WTC11 (cell line): ENCODE results near the gene SYNM. TPM values are rescaled to one million over a fixed set of nuclear protein-coding genes. Genes with fewer than 3 reads are reported as not detected.
A peak's percentile ranks its signal among the peaks of the same experiment; 100 is the strongest.

Experiments
- ATAC-seq: fragments of 200-7000 bp; cut with Tn5 transposase; 2 replicates; pipeline ENCODE4 v1.10.0; 2021; ENCODE audit warnings: mild to moderate bottlenecking, moderate library complexity
- CTCF ChIA-PET: fragments of 300-600 bp; sonication (Branson Sonifier 250); formaldehyde crosslinking; loops from one replicate; lab custom pipeline; 2021; ENCODE audit warnings: antibody characterized with exemption; lab: Charles Lee
- POLR2A ChIA-PET: fragments of 350-600 bp; sonication (Branson Sonifier 250); formaldehyde crosslinking; loops from one replicate; lab custom pipeline; 2021; ENCODE audit warnings: antibody characterized with exemption; lab: Charles Lee
- DNase-seq: peaks from one replicate; pipeline ENCODE4 v3.0.0; 2021; ENCODE audit warnings: low spot score
- H3K27ac Mint-ChIP-seq: 2 replicates; pipeline ENCODE4 v1.8.0; 2021; ENCODE audit warnings: mixed read lengths
- H3K27me3 Mint-ChIP-seq: 2 replicates; pipeline ENCODE4 v1.8.0; 2021; ENCODE audit warnings: low read depth, mild to moderate bottlenecking, moderate library complexity, mixed read lengths
- H3K36me3 Mint-ChIP-seq: 2 replicates; pipeline ENCODE4 v1.8.0; 2021; ENCODE audit warnings: mixed read lengths
- H3K4me1 Mint-ChIP-seq: 2 replicates; pipeline ENCODE4 v1.8.0; 2022; ENCODE audit warnings: mixed read lengths
- H3K4me3 Mint-ChIP-seq: 2 replicates; pipeline ENCODE4 v1.8.0; 2021; ENCODE audit warnings: mild to moderate bottlenecking, moderate library complexity, mixed read lengths
- H3K9me3 Mint-ChIP-seq: 2 replicates; pipeline ENCODE4 v1.8.0; 2021; ENCODE audit warnings: mixed read lengths
- ATF3 ChIP-seq: sonication (generic); formaldehyde crosslinking; conservative IDR thresholded peaks from 2 replicates; pipeline ENCODE4 v1.8.1; 2022; ENCODE audit warnings: mild to moderate bottlenecking, missing genetic modification reagents
- CDX4 ChIP-seq: fragments of 250-450 bp; sonication (Bioruptor Pico); IDR thresholded peaks from 2 replicates; pipeline ENCODE4 v1.9.0; 2021; ENCODE audit warnings: moderate library complexity, mild to moderate bottlenecking, inconsistent platforms, borderline replicate concordance
- CREM ChIP-seq: sonication (generic); formaldehyde crosslinking; IDR thresholded peaks from 2 replicates; pipeline ENCODE4 v1.8.1; 2022; ENCODE audit warnings: mild to moderate bottlenecking, missing genetic modification reagents, moderate library complexity
- EMX1 ChIP-seq: fragments of 250-450 bp; sonication (Bioruptor Pico); IDR thresholded peaks from 2 replicates; pipeline ENCODE4 v1.8.0; 2021; ENCODE audit warnings: mild to moderate bottlenecking
- GABPB1 ChIP-seq: sonication (generic); formaldehyde crosslinking; IDR thresholded peaks from 2 replicates; pipeline ENCODE4 v1.8.1; 2023; ENCODE audit warnings: mild to moderate bottlenecking, missing genetic modification reagents
- HMGXB4 ChIP-seq: sonication (generic); formaldehyde crosslinking; IDR thresholded peaks from 2 replicates; pipeline ENCODE4 v1.8.1; 2023; ENCODE audit warnings: mild to moderate bottlenecking, moderate library complexity, missing genetic modification reagents
- IRF2 ChIP-seq: sonication (generic); formaldehyde crosslinking; IDR thresholded peaks from 2 replicates; pipeline ENCODE4 v1.8.0; 2022; ENCODE audit warnings: low read depth, missing genetic modification reagents, borderline replicate concordance
- NFATC4 ChIP-seq: fragments of 250-450 bp; sonication (Bioruptor Pico); IDR thresholded peaks from 2 replicates; pipeline ENCODE4 v1.9.0; 2021; ENCODE audit warnings: mild to moderate bottlenecking
- NFYB ChIP-seq: sonication (generic); formaldehyde crosslinking; conservative IDR thresholded peaks from 2 replicates; pipeline ENCODE4 v1.8.0; 2022; ENCODE audit warnings: low read depth, missing genetic modification reagents
- NR3C1 ChIP-seq: sonication (generic); formaldehyde crosslinking; conservative IDR thresholded peaks from 2 replicates; pipeline ENCODE4 v1.8.1; 2023; ENCODE audit warnings: low read depth, mild to moderate bottlenecking, missing genetic modification reagents
- OVOL2 ChIP-seq: fragments of 250-450 bp; sonication (Bioruptor Pico); IDR thresholded peaks from 2 replicates; pipeline ENCODE4 v1.9.0; 2021; ENCODE audit warnings: mild to moderate bottlenecking, borderline replicate concordance
- PRDM15 ChIP-seq: sonication (generic); formaldehyde crosslinking; IDR thresholded peaks from 2 replicates; pipeline ENCODE4 v1.8.0; 2022; ENCODE audit warnings: missing genetic modification reagents
- SOX15 ChIP-seq: fragments of 250-450 bp; sonication (Bioruptor Pico); IDR thresholded peaks from 2 replicates; pipeline ENCODE4 v1.9.0; 2021; ENCODE audit warnings: mild to moderate bottlenecking
- SP1 ChIP-seq: sonication (generic); formaldehyde crosslinking; conservative IDR thresholded peaks from 2 replicates; pipeline ENCODE4 v1.8.1; 2022; ENCODE audit warnings: missing genetic modification reagents
- TCF7 ChIP-seq: sonication (generic); formaldehyde crosslinking; IDR thresholded peaks from 2 replicates; pipeline ENCODE4 v1.8.0; 2022; ENCODE audit warnings: mild to moderate bottlenecking, low read depth, missing genetic modification reagents, moderate library complexity
- TP53 ChIP-seq: sonication (generic); formaldehyde crosslinking; IDR thresholded peaks from 2 replicates; pipeline ENCODE4 v1.8.1; 2023; ENCODE audit warnings: mild to moderate bottlenecking, missing genetic modification reagents
- ZNF317 ChIP-seq: sonication (generic); formaldehyde crosslinking; IDR thresholded peaks from 2 replicates; pipeline ENCODE4 v1.8.1; 2023; ENCODE audit warnings: low read depth, mild to moderate bottlenecking, moderate library complexity, missing genetic modification reagents, borderline replicate concordance
- total RNA-seq: library from RNA; stranded (reverse); gene quantifications from 3 replicates; pipeline ENCODE4 v1.2.3, GENCODE V29; 2021
- TF ChIP-seq, protein P1 (sequence below): fragments of 250-450 bp; sonication (Bioruptor Pico); conservative IDR thresholded peaks from 2 replicates; pipeline ENCODE4 v1.9.0; 2021; ENCODE audit warnings: mild to moderate bottlenecking
- TF ChIP-seq, protein P2 (sequence below): sonication (generic); formaldehyde crosslinking; IDR thresholded peaks from 2 replicates; pipeline ENCODE4 v1.8.0; 2022; ENCODE audit warnings: mild to moderate bottlenecking, missing genetic modification reagents

SYNM gene
- total RNA-seq, 1 experiment from 2014 or later = 2.2 TPM

DNA sequence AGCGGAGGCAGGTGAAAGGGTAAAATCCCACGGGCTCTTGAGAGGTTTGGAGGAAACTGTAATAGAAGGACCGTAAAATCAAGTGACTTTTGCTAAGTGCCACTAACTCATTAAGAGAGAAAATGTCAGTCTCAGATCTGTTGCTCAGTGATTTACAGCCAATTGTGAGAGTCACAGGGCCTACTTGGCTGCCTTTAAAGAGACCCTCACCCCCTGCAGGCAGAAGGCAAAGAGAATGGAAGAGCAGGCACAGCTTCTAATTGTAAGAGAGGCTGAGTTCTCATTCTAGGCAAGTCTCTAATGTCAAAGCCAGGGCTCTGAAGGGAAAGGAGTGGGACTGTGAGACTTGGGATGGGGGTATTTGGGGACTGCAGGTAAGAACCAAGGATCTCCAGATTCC is 9.3 kb upstream of the SYNM start:
- peaks cover 11% of the 10 kb centered on the region for H3K4me1 Mint-ChIP-seq
- H3K4me3 Mint-ChIP-seq = no peak overlapping the region
- CTCF ChIA-PET = interaction anchor here (1.3 kb wide), 1 partner anchor 10 kb away, joined by 6 read pairs; the partner anchor contains the start of gene SYNM
- TF ChIP-seq SP1 (CRISPR knock-in tag) = no peak
- no peak for TF ChIP-seq NFYB (CRISPR knock-in tag)
- TF ChIP-seq, protein P1, sequence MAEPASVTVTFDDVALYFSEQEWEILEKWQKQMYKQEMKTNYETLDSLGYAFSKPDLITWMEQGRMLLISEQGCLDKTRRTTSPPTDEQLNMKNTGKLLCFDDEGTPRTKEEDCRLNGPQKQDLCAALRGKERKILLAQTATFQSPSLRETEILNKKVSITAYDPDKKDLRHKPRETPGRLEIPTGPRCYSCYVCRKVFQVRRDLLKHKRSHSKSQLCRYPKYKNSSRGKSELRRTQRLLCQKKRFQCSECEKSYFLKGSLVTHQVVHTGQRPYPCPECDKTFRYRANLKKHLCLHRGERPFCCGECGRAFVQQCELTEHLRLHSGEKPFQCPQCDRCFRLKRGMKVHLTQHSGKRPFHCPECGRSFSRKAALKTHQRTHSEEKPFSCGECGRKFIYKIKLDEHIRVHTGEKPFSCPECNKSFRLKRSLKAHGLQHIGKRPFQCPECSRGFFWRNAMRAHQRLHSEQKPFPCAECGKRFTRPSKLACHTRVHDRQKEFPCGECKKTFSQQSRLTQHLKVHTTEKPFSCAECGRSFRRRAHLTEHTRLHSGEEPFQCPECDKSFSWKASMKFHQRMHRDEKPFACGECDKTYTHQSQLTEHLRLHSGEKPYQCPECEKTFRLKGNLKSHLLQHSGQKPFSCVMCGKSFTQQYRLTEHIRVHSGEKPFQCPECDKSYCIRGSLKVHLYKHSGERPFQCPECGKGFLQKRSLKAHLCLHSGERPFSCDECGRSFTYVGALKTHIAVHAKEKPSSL (CRISPR knock-in tag) = no peak
- TF ChIP-seq SOX15 (CRISPR knock-in tag) = no peak
- TF ChIP-seq, protein P2, sequence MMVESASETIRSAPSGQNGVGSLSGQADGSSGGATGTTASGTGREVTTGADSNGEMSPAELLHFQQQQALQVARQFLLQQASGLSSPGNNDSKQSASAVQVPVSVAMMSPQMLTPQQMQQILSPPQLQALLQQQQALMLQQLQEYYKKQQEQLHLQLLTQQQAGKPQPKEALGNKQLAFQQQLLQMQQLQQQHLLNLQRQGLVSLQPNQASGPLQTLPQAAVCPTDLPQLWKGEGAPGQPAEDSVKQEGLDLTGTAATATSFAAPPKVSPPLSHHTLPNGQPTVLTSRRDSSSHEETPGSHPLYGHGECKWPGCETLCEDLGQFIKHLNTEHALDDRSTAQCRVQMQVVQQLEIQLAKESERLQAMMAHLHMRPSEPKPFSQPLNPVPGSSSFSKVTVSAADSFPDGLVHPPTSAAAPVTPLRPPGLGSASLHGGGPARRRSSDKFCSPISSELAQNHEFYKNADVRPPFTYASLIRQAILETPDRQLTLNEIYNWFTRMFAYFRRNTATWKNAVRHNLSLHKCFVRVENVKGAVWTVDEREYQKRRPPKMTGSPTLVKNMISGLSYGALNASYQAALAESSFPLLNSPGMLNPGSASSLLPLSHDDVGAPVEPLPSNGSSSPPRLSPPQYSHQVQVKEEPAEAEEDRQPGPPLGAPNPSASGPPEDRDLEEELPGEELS (CRISPR knock-in tag) = no peak
- TF ChIP-seq TP53 = no peak
- no peak for TF ChIP-seq CREM (CRISPR knock-in tag)
- no peak for TF ChIP-seq NFATC4 (CRISPR knock-in tag)
- no peak for TF ChIP-seq TCF7 (CRISPR knock-in tag)
- TF ChIP-seq HMGXB4 = no peak
- TF ChIP-seq NR3C1 (CRISPR knock-in tag) = no peak
- TF ChIP-seq ZNF317 (CRISPR knock-in tag) = no peak
- TF ChIP-seq EMX1 (CRISPR knock-in tag) = no peak
- TF ChIP-seq OVOL2 (CRISPR knock-in tag) = no peak
- H3K9me3 Mint-ChIP-seq = no peaks in the 10 kb centered on the region
- H3K27ac Mint-ChIP-seq = no peak overlapping the region
- POLR2A ChIA-PET = no interaction called here
- no peaks in the 10 kb centered on the region for H3K36me3 Mint-ChIP-seq
- ATAC-seq (peak; percentile 12; the same call in 1 of the 2 replicates), DNase-seq (no peak)
- peaks cover 27% of the 10 kb centered on the region for H3K27me3 Mint-ChIP-seq

GRCh38 chr15:99096173-99096893 is 8.5 kb upstream of the SYNM start:
- TF ChIP-seq ATF3 = no peak
- no peak for TF ChIP-seq SP1 (CRISPR knock-in tag)
- no peak for TF ChIP-seq IRF2 (CRISPR knock-in tag)
- no peak for TF ChIP-seq PRDM15 (CRISPR knock-in tag)
- no peak for TF ChIP-seq CDX4 (CRISPR knock-in tag)
- TF ChIP-seq OVOL2 (CRISPR knock-in tag) = no peak
- no peak for TF ChIP-seq GABPB1 (CRISPR knock-in tag)
- TF ChIP-seq, all 79 proteins: peak for 0
- no peak overlapping the region for H3K27ac Mint-ChIP-seq
- H3K4me1 Mint-ChIP-seq = peaks cover 5% of the 10 kb centered on the region
- DNase-seq (no peak), ATAC-seq (no peak)
- H3K36me3 Mint-ChIP-seq = no peaks in the 10 kb centered on the region
- H3K27me3 Mint-ChIP-seq = peaks cover 29% of the 10 kb centered on the region
- H3K9me3 Mint-ChIP-seq = no peaks in the 10 kb centered on the region
- ChIA-PET POLR2A (no interaction called here), CTCF (interaction anchor here (1.3 kb wide), 1 partner anchor 9 kb away, joined by 6 read pairs; the partner anchor contains the start of gene SYNM)
- H3K4me3 Mint-ChIP-seq = no peak overlapping the region
